Measurements from ENCODE around the gene CDH26.

DNA sequence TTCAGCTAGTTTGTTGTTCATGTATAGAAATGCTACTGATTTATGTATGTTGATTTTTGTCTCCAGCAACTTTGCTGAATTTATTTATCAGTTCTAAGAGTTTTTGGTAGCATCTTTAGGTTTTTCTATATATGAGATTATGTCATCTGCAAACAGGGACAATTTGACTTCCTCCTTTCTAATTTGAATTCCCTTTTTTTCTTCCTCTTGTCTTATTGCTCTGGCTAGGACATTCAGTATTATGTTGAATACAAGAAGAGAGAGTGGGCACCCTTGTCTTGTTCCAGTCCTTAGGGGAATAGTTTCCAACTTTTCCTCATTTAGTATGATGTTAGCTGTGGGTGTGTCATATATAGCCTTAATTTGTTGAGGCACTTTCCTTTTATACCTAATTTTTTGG lies 58.2 kb downstream of the CDH26 start:
- TF ChIP-seq, protein P1, sequence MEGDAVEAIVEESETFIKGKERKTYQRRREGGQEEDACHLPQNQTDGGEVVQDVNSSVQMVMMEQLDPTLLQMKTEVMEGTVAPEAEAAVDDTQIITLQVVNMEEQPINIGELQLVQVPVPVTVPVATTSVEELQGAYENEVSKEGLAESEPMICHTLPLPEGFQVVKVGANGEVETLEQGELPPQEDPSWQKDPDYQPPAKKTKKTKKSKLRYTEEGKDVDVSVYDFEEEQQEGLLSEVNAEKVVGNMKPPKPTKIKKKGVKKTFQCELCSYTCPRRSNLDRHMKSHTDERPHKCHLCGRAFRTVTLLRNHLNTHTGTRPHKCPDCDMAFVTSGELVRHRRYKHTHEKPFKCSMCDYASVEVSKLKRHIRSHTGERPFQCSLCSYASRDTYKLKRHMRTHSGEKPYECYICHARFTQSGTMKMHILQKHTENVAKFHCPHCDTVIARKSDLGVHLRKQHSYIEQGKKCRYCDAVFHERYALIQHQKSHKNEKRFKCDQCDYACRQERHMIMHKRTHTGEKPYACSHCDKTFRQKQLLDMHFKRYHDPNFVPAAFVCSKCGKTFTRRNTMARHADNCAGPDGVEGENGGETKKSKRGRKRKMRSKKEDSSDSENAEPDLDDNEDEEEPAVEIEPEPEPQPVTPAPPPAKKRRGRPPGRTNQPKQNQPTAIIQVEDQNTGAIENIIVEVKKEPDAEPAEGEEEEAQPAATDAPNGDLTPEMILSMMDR (IDR thresholded peaks at IDR 0.05; ENCODE audit: borderline replicate concordance, extremely low read depth, low read length, poor library complexity, severe bottlenecking) = no peak
- no peak for TF ChIP-seq EZH2 (IDR thresholded peaks at IDR 0.05; ENCODE audit: borderline replicate concordance, low read depth, low read length, severe bottlenecking)

Data from DND-41 (cell line).